H9 (cell line): Measurements from ENCODE around the gene ZBTB16. TPM values are rescaled to one million over a fixed set of nuclear protein-coding genes. Genes with fewer than 3 reads are reported as not detected.

Experiments
- DNase-seq: peaks from one replicate; pipeline ENCODE4 v3.0.0-alpha.2; 2017
- H2AFZ ChIP-seq: one replicate; pipeline ENCODE4 v1.6.1; 2013; ENCODE audit warnings: mild to moderate bottlenecking, low read length, control low read depth, moderate library complexity
- H2AK5ac ChIP-seq: 2 replicates; pipeline ENCODE4 v1.6.1; 2013; ENCODE audit warnings: low read length, control low read depth, mixed read lengths; ENCODE audit not compliant: insufficient read length
- H2BK120ac ChIP-seq: one replicate; pipeline ENCODE4 v1.6.1; 2013; ENCODE audit warnings: low read depth, mild to moderate bottlenecking, low read length, control low read depth, inconsistent platforms; ENCODE audit not compliant: poor library complexity, severe bottlenecking
- H2BK12ac ChIP-seq: 2 replicates; pipeline ENCODE4 v1.6.1; 2013; ENCODE audit warnings: low read length, control low read depth, mixed read lengths, low read depth; ENCODE audit not compliant: insufficient read length
- H2BK15ac ChIP-seq: 2 replicates; pipeline ENCODE4 v1.6.1; 2013; ENCODE audit warnings: low read depth, low read length, control low read depth
- H2BK20ac ChIP-seq: one replicate; pipeline ENCODE4 v1.6.1; 2013; ENCODE audit warnings: low read depth, mild to moderate bottlenecking, low read length, control low read depth, inconsistent platforms; ENCODE audit not compliant: poor library complexity, severe bottlenecking
- H2BK5ac ChIP-seq: 2 replicates; pipeline ENCODE4 v1.6.1; 2013; ENCODE audit warnings: low read length, control low read depth, mixed read lengths; ENCODE audit not compliant: insufficient read length
- H3K14ac ChIP-seq: 2 replicates; pipeline ENCODE4 v1.6.1; 2013; ENCODE audit warnings: low read length, control low read depth; ENCODE audit not compliant: insufficient read depth
- H3K18ac ChIP-seq: 2 replicates; pipeline ENCODE4 v1.6.1; 2013; ENCODE audit warnings: low read depth, mild to moderate bottlenecking, mixed read lengths, low read length, control low read depth; ENCODE audit not compliant: insufficient read length
- H3K23ac ChIP-seq: 2 replicates; pipeline ENCODE4 v1.6.1; 2013; ENCODE audit warnings: low read length, control low read depth, mixed read lengths, low read depth; ENCODE audit not compliant: insufficient read length
- H3K23me2 ChIP-seq: 2 replicates; pipeline ENCODE4 v1.6.1; 2013; ENCODE audit warnings: low read depth, mild to moderate bottlenecking, mixed read lengths, low read length, control low read depth; ENCODE audit not compliant: insufficient read length, poor library complexity, severe bottlenecking
- H3K27ac ChIP-seq: 2 replicates; pipeline ENCODE4 v1.5.1; 2013; ENCODE audit warnings: low read length, control low read depth, mixed read lengths, low read depth; ENCODE audit not compliant: insufficient read length
- H3K27me3 ChIP-seq: 2 replicates; pipeline ENCODE4 v1.6.1; 2013; ENCODE audit warnings: low read length, control low read depth, inconsistent platforms; ENCODE audit not compliant: insufficient read depth
- H3K4ac ChIP-seq: 2 replicates; pipeline ENCODE4 v1.6.1; 2013; ENCODE audit warnings: low read depth, mild to moderate bottlenecking, control low read depth, inconsistent platforms, low read length, moderate library complexity
- H3K4me1 ChIP-seq: 2 replicates; pipeline ENCODE4 v1.6.1; 2013; ENCODE audit warnings: low read length, control low read depth, inconsistent platforms; ENCODE audit not compliant: insufficient read depth
- H3K4me2 ChIP-seq: 2 replicates; pipeline ENCODE4 v1.6.1; 2013; ENCODE audit warnings: low read length, control low read depth, mixed read lengths; ENCODE audit not compliant: insufficient read length, insufficient read depth
- H3K56ac ChIP-seq: 2 replicates; pipeline ENCODE4 v1.6.1; 2013; ENCODE audit warnings: low read depth, mild to moderate bottlenecking, mixed read lengths, low read length, control low read depth; ENCODE audit not compliant: insufficient read length
- H3K79me1 ChIP-seq: 2 replicates; pipeline ENCODE4 v1.6.1; 2013; ENCODE audit warnings: low read depth, mild to moderate bottlenecking, moderate library complexity, low read length, control low read depth, inconsistent platforms; ENCODE audit not compliant: insufficient read depth, poor library complexity, severe bottlenecking
- H3K79me2 ChIP-seq: 2 replicates; pipeline ENCODE4 v1.6.1; 2013; ENCODE audit warnings: low read length, control low read depth, inconsistent platforms; ENCODE audit not compliant: insufficient read depth
- H3K9ac ChIP-seq: 2 replicates; pipeline ENCODE4 v1.6.1; 2013; ENCODE audit warnings: low read length, control low read depth, mixed read lengths; ENCODE audit not compliant: insufficient read length; ENCODE audit errors: extremely low read depth
- H3K9me3 ChIP-seq: one replicate; pipeline ENCODE4 v1.6.1; 2013; ENCODE audit warnings: low read depth, low read length, inconsistent platforms; ENCODE audit not compliant: control insufficient read depth
- H3T11ph ChIP-seq: one replicate; pipeline ENCODE4 v1.6.1; 2013; ENCODE audit warnings: mild to moderate bottlenecking, low read length, control low read depth, inconsistent platforms
- H4K20me1 ChIP-seq: one replicate; pipeline ENCODE4 v1.6.1; 2013; ENCODE audit not compliant: control insufficient read depth, insufficient read length, insufficient read depth
- H4K5ac ChIP-seq: 2 replicates; pipeline ENCODE4 v1.6.1; 2013; ENCODE audit warnings: low read depth, mild to moderate bottlenecking, mixed read lengths, low read length, control low read depth; ENCODE audit not compliant: insufficient read length
- H4K8ac ChIP-seq: replicated peaks from 2 replicates; pipeline ENCODE4 v1.6.1; 2013; ENCODE audit warnings: low read length, control low read depth, mixed read lengths, low read depth; ENCODE audit not compliant: insufficient read length
- H4K91ac ChIP-seq: 2 replicates; pipeline ENCODE4 v1.6.1; 2013; ENCODE audit warnings: low read depth, mild to moderate bottlenecking, moderate library complexity, mixed read lengths, low read length, control low read depth; ENCODE audit not compliant: insufficient read length
- H3K27ac Mint-ChIP-seq, 3 experiments: 2 replicates in 2 of 3; 3 replicates in 1 of 3; pipeline ENCODE4 v1.8.0; 2020 to 2021; ENCODE audit warnings: mixed read lengths in 3 of 3, mild to moderate bottlenecking in 1 of 3, moderate library complexity in 1 of 3
- H3K27me3 Mint-ChIP-seq: 2 replicates; pipeline ENCODE4 v1.8.0; 2021; ENCODE audit warnings: low read depth, mild to moderate bottlenecking, moderate library complexity, mixed read lengths
- H3K36me3 Mint-ChIP-seq, 3 experiments: 2 replicates in 2 of 3; 3 replicates in 1 of 3; pipeline ENCODE4 v1.8.0; 2020 to 2021; ENCODE audit warnings: low read depth in 3 of 3, mixed read lengths in 3 of 3; ENCODE audit not compliant: insufficient read depth in 1 of 3
- H3K4me1 Mint-ChIP-seq, 2 experiments: 2 replicates each; pipeline ENCODE4 v1.8.0; 2020; ENCODE audit warnings: mixed read lengths in 2 of 2
- H3K4me3 Mint-ChIP-seq, 2 experiments: 2 replicates in 1 of 2; 3 replicates in 1 of 2; pipeline ENCODE4 v1.8.0; 2020 to 2021; ENCODE audit warnings: mild to moderate bottlenecking in 2 of 2, mixed read lengths in 2 of 2, moderate library complexity in 1 of 2
- H3K9me3 Mint-ChIP-seq, 2 experiments: 2 replicates in 1 of 2; 3 replicates in 1 of 2; pipeline ENCODE4 v1.8.0; 2020; ENCODE audit warnings: mild to moderate bottlenecking in 2 of 2, mixed read lengths in 2 of 2, moderate library complexity in 1 of 2
- WGBS: extraction: QIAGEN DNeasy Blood & Tissue Kit; methylation state at CpG from one replicate; pipeline ENCODE4 v1.1.7; 2013; ENCODE audit warnings: missing lambda C conversion rate, low lambda C conversion rate, mixed read lengths; ENCODE audit not compliant: insufficient read length; ENCODE audit errors: extremely low coverage; 5-methylcytosine and 5-hydroxymethylcytosine counted together
- total RNA-seq: library from RNA; stranded (reverse); gene quantifications from 2 replicates; pipeline ENCODE4 v1.2.1, GENCODE V29; 2021
- TF ChIP-seq, protein P1 (sequence below): fragments of 200-600 bp; sonication (generic); conservative IDR thresholded peaks from 3 replicates; pipeline ENCODE4 v1.8.0; 2021; ENCODE audit warnings: antibody characterized with exemption, mild to moderate bottlenecking

Gene ZBTB16
- total RNA-seq, 1 experiment from 2014 or later, result not detected

DNA sequence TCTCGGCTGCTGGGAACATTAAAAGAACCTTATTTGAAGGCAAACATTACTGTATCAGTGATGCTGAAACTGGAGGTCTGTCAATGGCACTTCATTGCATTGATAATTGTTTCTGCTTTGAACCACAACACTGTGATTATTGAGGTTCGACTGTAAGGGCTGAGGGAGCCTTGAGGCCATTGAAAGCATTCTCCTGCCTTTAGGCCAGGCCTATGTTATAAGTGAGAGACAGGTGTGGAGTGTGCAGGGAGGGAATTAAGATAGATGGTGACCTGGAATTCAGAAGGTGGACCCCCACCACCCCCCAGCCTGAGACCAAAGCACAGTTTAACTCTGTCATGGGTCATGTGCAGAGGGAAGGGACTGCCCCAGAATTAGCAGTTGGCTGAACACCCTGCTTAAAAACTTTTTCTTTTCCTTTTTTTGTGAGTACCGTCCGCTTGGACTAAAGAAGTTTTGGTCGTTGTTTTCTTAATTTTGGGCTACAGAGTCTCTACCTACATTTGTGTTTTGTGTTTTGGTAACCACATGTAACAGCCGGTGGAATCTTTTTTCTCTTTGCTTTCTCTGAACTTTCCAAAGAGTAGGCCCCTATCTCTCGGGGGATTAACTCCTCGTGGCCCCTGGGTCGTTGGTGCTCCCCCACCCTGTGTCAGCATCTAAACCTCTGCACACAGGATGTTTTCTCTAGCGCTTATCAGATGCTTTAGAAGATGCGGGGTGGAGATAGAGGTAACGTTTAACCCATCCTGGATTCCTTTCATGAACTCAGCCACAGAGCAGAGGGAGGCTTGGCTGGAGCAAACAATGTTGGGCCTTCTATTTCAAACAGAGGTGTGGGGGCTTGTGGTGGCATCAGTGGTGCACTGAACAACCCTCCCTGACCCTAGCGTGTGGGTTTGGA is 43.7 kb downstream of the ZBTB16 start:
- no peak overlapping the region for H3T11ph ChIP-seq
- H2BK12ac ChIP-seq, result no peak overlapping the region
- H3K4me2 ChIP-seq, result no peak overlapping the region
- no peak overlapping the region for H3K23ac ChIP-seq
- peaks cover 12 to 21% of the 10 kb centered on the region in 2 experiments for H3K4me1 Mint-ChIP-seq
- no peaks in the 10 kb centered on the region for H3K9me3 ChIP-seq
- no peak overlapping the region for H3K27ac ChIP-seq
- no peaks in the 10 kb centered on the region for H3K23me2 ChIP-seq
- H2AFZ ChIP-seq, result no peak overlapping the region
- TF ChIP-seq, protein P1, sequence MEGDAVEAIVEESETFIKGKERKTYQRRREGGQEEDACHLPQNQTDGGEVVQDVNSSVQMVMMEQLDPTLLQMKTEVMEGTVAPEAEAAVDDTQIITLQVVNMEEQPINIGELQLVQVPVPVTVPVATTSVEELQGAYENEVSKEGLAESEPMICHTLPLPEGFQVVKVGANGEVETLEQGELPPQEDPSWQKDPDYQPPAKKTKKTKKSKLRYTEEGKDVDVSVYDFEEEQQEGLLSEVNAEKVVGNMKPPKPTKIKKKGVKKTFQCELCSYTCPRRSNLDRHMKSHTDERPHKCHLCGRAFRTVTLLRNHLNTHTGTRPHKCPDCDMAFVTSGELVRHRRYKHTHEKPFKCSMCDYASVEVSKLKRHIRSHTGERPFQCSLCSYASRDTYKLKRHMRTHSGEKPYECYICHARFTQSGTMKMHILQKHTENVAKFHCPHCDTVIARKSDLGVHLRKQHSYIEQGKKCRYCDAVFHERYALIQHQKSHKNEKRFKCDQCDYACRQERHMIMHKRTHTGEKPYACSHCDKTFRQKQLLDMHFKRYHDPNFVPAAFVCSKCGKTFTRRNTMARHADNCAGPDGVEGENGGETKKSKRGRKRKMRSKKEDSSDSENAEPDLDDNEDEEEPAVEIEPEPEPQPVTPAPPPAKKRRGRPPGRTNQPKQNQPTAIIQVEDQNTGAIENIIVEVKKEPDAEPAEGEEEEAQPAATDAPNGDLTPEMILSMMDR, result no peak
- no peaks in the 10 kb centered on the region for H3K36me3 Mint-ChIP-seq
- H3K4me1 ChIP-seq, result no peaks in the 10 kb centered on the region
- H3K27me3 ChIP-seq, result no peaks in the 10 kb centered on the region
- H2BK5ac ChIP-seq, result no peak overlapping the region
- no peaks in the 10 kb centered on the region for H3K79me1 ChIP-seq
- no CpG with 5 or more reads among the region's 13 CpGs for WGBS
- no peak overlapping the region for H4K8ac ChIP-seq
- H3K14ac ChIP-seq, result no peak overlapping the region
- no peak overlapping the region for H3K56ac ChIP-seq
- no peak overlapping the region for H3K4ac ChIP-seq
- no peaks in the 10 kb centered on the region for H3K9me3 Mint-ChIP-seq
- H3K27me3 Mint-ChIP-seq, result peaks cover 9% of the 10 kb centered on the region
- no peaks in the 10 kb centered on the region for H3K79me2 ChIP-seq
- no peak overlapping the region for H3K4me3 Mint-ChIP-seq
- H3K27ac Mint-ChIP-seq, result no peak overlapping the region
- H2BK15ac ChIP-seq, result no peak overlapping the region
- H3K18ac ChIP-seq, result no peak overlapping the region
- no peak overlapping the region for H3K9ac ChIP-seq
- H2BK20ac ChIP-seq, result no peak overlapping the region
- DNase-seq, result no peak
- no peak overlapping the region for H4K91ac ChIP-seq
- H2AK5ac ChIP-seq, result no peak overlapping the region
- no peaks in the 10 kb centered on the region for H4K20me1 ChIP-seq
- H2BK120ac ChIP-seq, result no peak overlapping the region
- H4K5ac ChIP-seq, result no peak overlapping the region
